Ovary (tissue), 3 donors: Measurements from ENCODE around the gene RHOBTB1.

ENCODE experiments used
- CTCF ChIP-seq, 3 donors: fragments of 450-650 bp in 2 of 3; fragments of 200-600 bp in 1 of 3; IDR thresholded peaks; one replicate each; pipeline versions ENCODE4 v1.5.1 to v1.8.0; 2016 to 2022; ENCODE audit warnings: antibody characterized with exemption in 3 of 3, mild to moderate bottlenecking in 1 of 3
- EP300 ChIP-seq: sonication (generic); formaldehyde crosslinking; IDR thresholded peaks from one replicate; pipeline ENCODE4 v1.6.1; 2017; ENCODE audit warnings: antibody characterized with exemption
- POLR2A ChIP-seq: fragments of 450-650 bp; IDR thresholded peaks from one replicate; pipeline ENCODE4 v1.6.1; 2017; ENCODE audit warnings: antibody characterized with exemption, mild to moderate bottlenecking, moderate library complexity
- donor health status: DM: no; HTN: no; CAD: no.

GRCh38 chr10:60853107-60853506 is 90.9 kb downstream of the RHOBTB1 start:
- TF ChIP-seq CTCF (IDR thresholded peaks at IDR 0.05) = no peak
- no peak for TF ChIP-seq POLR2A
- TF ChIP-seq EP300 = no peak
